Smooth muscle cell (in vitro differentiated cells): ENCODE results near the gene FSTL1. TPM values are rescaled to one million over a fixed set of nuclear protein-coding genes. Genes with fewer than 3 reads are reported as not detected.

Experiments used
- DNase-seq: peaks from one replicate; lab custom pipeline; 2025; ENCODE audit not compliant: unreplicated experiment; lab: John Stamatoyannopoulos, UW
- H2AFZ ChIP-seq: fragments of 200-600 bp; sonication (generic); 2 replicates; pipeline ENCODE4 v1.6.0; 2016; ENCODE audit warnings: antibody characterized with exemption, low read depth, mild to moderate bottlenecking
- H3F3A ChIP-seq: fragments of 200-600 bp; sonication (generic); 2 replicates; pipeline ENCODE4 v1.6.0; 2017; ENCODE audit warnings: antibody characterized with exemption, low read depth
- H3K27ac ChIP-seq: fragments of 200-600 bp; sonication (generic); 2 replicates; pipeline ENCODE4 v1.5.1; 2016; ENCODE audit warnings: low read depth, mild to moderate bottlenecking
- H3K27me3 ChIP-seq: fragments of 200-600 bp; sonication (generic); 2 replicates; pipeline ENCODE4 v1.6.1; 2016; ENCODE audit warnings: low read depth, mild to moderate bottlenecking
- H3K36me3 ChIP-seq: fragments of 200-600 bp; sonication (generic); 2 replicates; pipeline ENCODE4 v1.5.1; 2016; ENCODE audit warnings: low read depth
- H3K4me1 ChIP-seq: fragments of 200-600 bp; sonication (generic); 2 replicates; pipeline ENCODE4 v1.5.1; 2016; ENCODE audit warnings: low read depth
- H3K4me2 ChIP-seq: fragments of 200-600 bp; sonication (generic); 2 replicates; pipeline ENCODE4 v1.6.0; 2016; ENCODE audit warnings: mild to moderate bottlenecking
- H3K4me3 ChIP-seq: fragments of 200-600 bp; sonication (generic); 2 replicates; pipeline ENCODE4 v1.5.1; 2016; ENCODE audit warnings: mild to moderate bottlenecking
- H3K79me2 ChIP-seq: fragments of 200-600 bp; sonication (generic); 2 replicates; pipeline ENCODE4 v1.6.0; 2016; ENCODE audit warnings: low read depth, mild to moderate bottlenecking
- H3K9ac ChIP-seq: fragments of 200-600 bp; sonication (generic); 2 replicates; pipeline ENCODE4 v1.6.0; 2016; ENCODE audit warnings: low read depth
- H3K9me3 ChIP-seq: fragments of 200-600 bp; sonication (generic); replicated peaks from 2 replicates; pipeline ENCODE4 v1.5.1; 2016; ENCODE audit warnings: low read depth
- H4K20me1 ChIP-seq: fragments of 200-600 bp; sonication (generic); 2 replicates; pipeline ENCODE4 v1.6.0; 2016; ENCODE audit warnings: low read depth
- CTCF ChIP-seq: fragments of 200-600 bp; sonication (generic); IDR thresholded peaks from 2 replicates; pipeline ENCODE4 v1.5.1; 2017; ENCODE audit warnings: borderline replicate concordance, mild to moderate bottlenecking, antibody characterized with exemption; ENCODE audit not compliant: insufficient read depth, poor library complexity, severe bottlenecking
- whole genome bisulfite sequencing: methylation state at CpG from one replicate; pipeline ENCODE4 v1.1.7; 2016; ENCODE audit warnings: low lambda C conversion rate; 5-methylcytosine and 5-hydroxymethylcytosine counted together
- polyA plus RNA-seq: library from polyadenylated mRNA; unstranded; fragments of >200 nt; fragmentation: Nextera tagmentation; extraction: Ambion mirVana; gene quantifications from 2 replicates; pipeline ENCODE4 v1.2.1, GENCODE V29; 2016
- total RNA-seq: library from RNA; depleted of rRNA; stranded (reverse); fragments of >200 nt; gene quantifications from 2 replicates; pipeline ENCODE4 v1.2.3, GENCODE V29; 2014

The FSTL1 gene
- total and polyA plus RNA-seq, 2 experiments from 2014 or later: 562 to 630 TPM

GRCh38 chr3:120470870-120471269 lies 20.1 kb upstream of the FSTL1 start:
- no peaks in the 10 kb centered on the region for H3K27me3 ChIP-seq
- 43% methylated on average over 2 of the region's 2 CpGs for WGBS
- no peaks in the 10 kb centered on the region for H3K79me2 ChIP-seq
- H4K20me1 ChIP-seq: no peaks in the 10 kb centered on the region
- no peak overlapping the region for H3K9ac ChIP-seq
- H3F3A ChIP-seq: no peaks in the 10 kb centered on the region
- DNase-seq: no peak
- no peaks in the 10 kb centered on the region for H3K36me3 ChIP-seq
- H3K4me3 ChIP-seq: no peak overlapping the region
- H3K27ac ChIP-seq: peak overlapping the region; percentile 83
- H3K9me3 ChIP-seq: no peaks in the 10 kb centered on the region
- no peak for TF ChIP-seq CTCF
- peaks cover 18% of the 10 kb centered on the region for H3K4me1 ChIP-seq
- peak overlapping the region; percentile 80 for H2AFZ ChIP-seq
- H3K4me2 ChIP-seq: no peak overlapping the region

GRCh38 chr3:120469882-120470301 lies 19.1 kb upstream of the FSTL1 start:
- H3K36me3 ChIP-seq: no peaks in the 10 kb centered on the region
- no peaks in the 10 kb centered on the region for H3K27me3 ChIP-seq
- H3K79me2 ChIP-seq: no peaks in the 10 kb centered on the region
- H3K4me3 ChIP-seq: no peak overlapping the region
- DNase-seq: no peak
- H3K9ac ChIP-seq: peak overlapping the region; percentile 25
- H3K27ac ChIP-seq: peak overlapping the region; percentile 83
- H4K20me1 ChIP-seq: no peaks in the 10 kb centered on the region
- H3F3A ChIP-seq: no peaks in the 10 kb centered on the region
- H2AFZ ChIP-seq: peak overlapping the region; percentile 50
- H3K4me2 ChIP-seq: peak overlapping the region; percentile 43
- no peaks in the 10 kb centered on the region for H3K9me3 ChIP-seq
- WGBS: 41% methylated on average over 4 of the region's 4 CpGs
- peaks cover 18% of the 10 kb centered on the region for H3K4me1 ChIP-seq
- no peak for TF ChIP-seq CTCF

DNA sequence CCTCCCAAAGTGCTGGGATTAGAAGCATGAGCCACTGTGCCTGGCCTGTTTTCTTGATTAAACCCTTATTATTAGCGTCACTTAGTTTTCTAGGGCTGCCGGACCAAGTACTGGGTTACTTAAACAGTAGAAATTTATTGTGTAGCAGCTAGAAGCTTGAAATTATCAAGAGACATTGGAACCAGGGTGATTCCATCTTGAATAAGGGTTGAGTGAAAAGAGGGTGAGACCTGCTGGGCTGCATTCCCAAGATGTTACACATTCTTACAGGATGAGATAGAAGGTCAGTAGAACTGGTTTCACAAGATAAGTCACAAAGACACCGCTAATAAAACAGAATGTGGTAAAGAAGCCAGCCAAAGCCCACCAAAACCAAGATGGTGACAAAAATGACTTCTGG lies 18.6 kb upstream of the FSTL1 start:
- H3F3A ChIP-seq: no peaks in the 10 kb centered on the region
- no peaks in the 10 kb centered on the region for H3K9me3 ChIP-seq
- H3K4me3 ChIP-seq: no peak overlapping the region
- peak overlapping the region; percentile 83 for H3K27ac ChIP-seq
- 50% methylated on average over 3 of the region's 3 CpGs for WGBS
- H3K4me1 ChIP-seq: peaks cover 18% of the 10 kb centered on the region
- H3K79me2 ChIP-seq: no peaks in the 10 kb centered on the region
- H3K9ac ChIP-seq: peak overlapping the region; percentile 28
- H3K27me3 ChIP-seq: no peaks in the 10 kb centered on the region
- peak overlapping the region; percentile 50 for H2AFZ ChIP-seq
- no peak for DNase-seq
- H3K4me2 ChIP-seq: peak overlapping the region; percentile 43
- no peaks in the 10 kb centered on the region for H3K36me3 ChIP-seq
- H4K20me1 ChIP-seq: no peaks in the 10 kb centered on the region
- no peak for TF ChIP-seq CTCF

DNA sequence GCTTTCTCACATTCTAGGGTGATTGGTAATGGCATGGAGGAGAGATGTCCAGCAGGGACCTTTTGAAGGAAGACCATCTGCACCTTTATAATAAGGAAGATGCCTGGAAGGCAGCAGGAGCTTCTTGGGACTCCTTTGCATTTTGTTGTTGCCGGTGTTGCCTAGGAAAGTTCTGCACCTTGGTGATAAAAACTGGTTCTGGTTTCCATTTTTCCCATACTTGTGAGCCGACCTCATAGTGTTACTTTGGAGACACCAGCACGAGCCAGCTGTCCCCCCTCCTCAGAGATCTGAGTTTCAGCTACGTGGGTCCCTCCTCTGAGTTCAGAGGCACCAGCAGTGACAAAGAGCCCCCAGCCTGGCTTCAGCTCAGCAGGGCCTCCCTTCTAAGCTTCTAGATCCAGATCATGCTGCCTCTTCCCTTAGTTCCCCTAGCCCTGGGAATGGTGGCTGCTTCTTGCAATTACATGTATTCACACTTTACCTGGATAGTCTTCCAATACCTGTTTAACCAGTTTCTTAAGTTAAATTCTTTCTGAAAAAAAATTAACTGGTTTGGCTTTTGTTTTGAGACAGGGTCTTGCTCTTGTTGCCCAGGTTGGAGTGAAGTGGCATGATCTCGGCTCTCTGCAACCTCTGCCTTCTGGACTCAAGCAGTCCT lies 18.0 kb upstream of the FSTL1 start:
- peak overlapping the region; percentile 83 for H3K27ac ChIP-seq
- H4K20me1 ChIP-seq: no peaks in the 10 kb centered on the region
- TF ChIP-seq CTCF: no peak
- no peak overlapping the region for H2AFZ ChIP-seq
- no peak for DNase-seq
- H3K36me3 ChIP-seq: no peaks in the 10 kb centered on the region
- H3K9ac ChIP-seq: peak overlapping the region; percentile 28
- WGBS: 64% methylated on average over 5 of the region's 5 CpGs
- no peak overlapping the region for H3K4me3 ChIP-seq
- H3K4me1 ChIP-seq: peaks cover 18% of the 10 kb centered on the region
- H3K79me2 ChIP-seq: no peaks in the 10 kb centered on the region
- H3K9me3 ChIP-seq: no peaks in the 10 kb centered on the region
- H3F3A ChIP-seq: no peaks in the 10 kb centered on the region
- no peaks in the 10 kb centered on the region for H3K27me3 ChIP-seq
- no peak overlapping the region for H3K4me2 ChIP-seq
